Osteoblast (primary cell): ENCODE data around the gene MRPS26. TPM values are rescaled to one million over a fixed set of nuclear protein-coding genes. Genes with fewer than 3 reads are reported as not detected.
"Not testable (repeated sequence)": the region's sequence is repeated elsewhere in the genome, so short reads cannot be mapped to it uniquely, and the experiment has no call there.

ENCODE experiments used
- DNase-seq: peaks from one replicate; pipeline ENCODE4 v3.0.0; 2011; ENCODE audit warnings: low spot score, mixed read lengths; ENCODE audit not compliant: insufficient read length; ENCODE audit errors: missing footprints
- H2AFZ ChIP-seq: 2 replicates; pipeline ENCODE4 v1.6.0; 2011; ENCODE audit warnings: mild to moderate bottlenecking, low read length
- H3K27ac ChIP-seq: 2 replicates; pipeline ENCODE4 v1.5.1; 2011; ENCODE audit warnings: mild to moderate bottlenecking, low read depth, low read length, moderate library complexity
- H3K27me3 ChIP-seq: 2 replicates; pipeline ENCODE4 v1.6.0; 2012; ENCODE audit warnings: mild to moderate bottlenecking, control low read depth, inconsistent platforms, low read length, moderate library complexity; ENCODE audit not compliant: insufficient read depth
- H3K36me3 ChIP-seq: 2 replicates; pipeline ENCODE4 v1.5.1; 2011; ENCODE audit warnings: mild to moderate bottlenecking, low read length, control low read depth, moderate library complexity; ENCODE audit not compliant: insufficient read depth
- H3K4me1 ChIP-seq: 2 replicates; pipeline ENCODE4 v1.5.1; 2011; ENCODE audit warnings: mild to moderate bottlenecking, low read length, control low read depth, moderate library complexity; ENCODE audit not compliant: insufficient read depth
- H3K4me2 ChIP-seq: 2 replicates; pipeline ENCODE4 v1.6.0; 2011; ENCODE audit warnings: mild to moderate bottlenecking, low read length; ENCODE audit not compliant: insufficient read depth
- H3K4me3 ChIP-seq: fragments of 200-600 bp; sonication (generic); 3 replicates; pipeline ENCODE4 v1.5.1; 2012; ENCODE audit warnings: mild to moderate bottlenecking, low read length, inconsistent platforms; ENCODE audit not compliant: insufficient read depth
- H3K79me2 ChIP-seq: 2 replicates; pipeline ENCODE4 v1.6.0; 2012; ENCODE audit warnings: mild to moderate bottlenecking, low read length, control low read depth, inconsistent platforms; ENCODE audit not compliant: insufficient read depth
- H3K9me3 ChIP-seq: 2 replicates; pipeline ENCODE4 v1.5.1; 2011; ENCODE audit warnings: low read depth, low read length, control low read depth
- H4K20me1 ChIP-seq: 2 replicates; pipeline ENCODE4 v1.6.0; 2012; ENCODE audit warnings: mild to moderate bottlenecking, low read length, control low read depth; ENCODE audit not compliant: insufficient read depth
- CTCF ChIP-seq: IDR thresholded peaks from 2 replicates; pipeline ENCODE4 v1.5.1; 2011; ENCODE audit warnings: mild to moderate bottlenecking, low read depth, low read length, moderate library complexity; ENCODE audit errors: extremely low read depth
- total RNA-seq: library from RNA; depleted of rRNA; stranded (reverse); fragments of >200 nt; gene quantifications from 2 replicates; pipeline ENCODE4 v1.2.3, GENCODE V29; 2012

The MRPS26 gene
- total RNA-seq, 1 donor, result 21.0 TPM

GRCh38 chr20:3071610-3072529 lies 26.0 kb downstream of the MRPS26 start, which contains the start of gene OXT:
Gene OXT (plus strand): TSS chr20:3071620. CDS start chr20:3071656, 36 bp downstream.
- Histone ChIP-seq H3K4me3 (peak within 1 kb of the TSS; percentile 54), H2AFZ (no peak within 1 kb of the TSS), H3K9me3 (no peaks in the 10 kb centered on the region), H3K4me2 (peak within 1 kb of the TSS; percentile 58), H3K27me3 (peaks cover 20% of the 10 kb centered on the region), H4K20me1 (no peaks in the 10 kb centered on the region), H3K36me3 (no peaks in the 10 kb centered on the region), H3K79me2 (no peaks in the 10 kb centered on the region), H3K4me1 (peaks cover 5% of the 10 kb centered on the region), H3K27ac (no peak within 1 kb of the TSS)
- no peak for DNase-seq
- TF ChIP-seq CTCF, result no peak

- Histone ChIP-seq H4K20me1 (no peaks in the 10 kb centered on the region), H3K79me2 (no peaks in the 10 kb centered on the region), H3K9me3 (no peaks in the 10 kb centered on the region), H3K36me3 (no peaks in the 10 kb centered on the region), H3K27me3 (peaks cover 20% of the 10 kb centered on the region), H2AFZ (no peak overlapping the region), H3K4me1 (no peaks in the 10 kb centered on the region), H3K4me2 (no peak overlapping the region), H3K27ac (no peak overlapping the region), H3K4me3 (no peak overlapping the region)
- no peak for DNase-seq
- no peak for TF ChIP-seq CTCF
Measured at GRCh38 chr20:3072530-3073250, 26.8 kb downstream of the MRPS26 start.

GRCh38 chr20:3073251-3073643 lies 27.4 kb downstream of the MRPS26 start:
- not testable (repeated sequence) for DNase-seq, H3K4me3 ChIP-seq, H3K9me3 ChIP-seq, H3K4me1 ChIP-seq, H3K4me2 ChIP-seq, H4K20me1 ChIP-seq, H3K79me2 ChIP-seq, H2AFZ ChIP-seq, H3K27ac ChIP-seq, H3K36me3 ChIP-seq
- H3K27me3 ChIP-seq, result peaks cover 20% of the 10 kb centered on the region

- Histone ChIP-seq H3K27ac (no peak overlapping the region), H3K9me3 (no peaks in the 10 kb centered on the region), H4K20me1 (no peaks in the 10 kb centered on the region), H3K4me3 (no peak overlapping the region), H3K36me3 (no peaks in the 10 kb centered on the region), H3K4me1 (no peaks in the 10 kb centered on the region), H3K4me2 (no peak overlapping the region), H3K79me2 (no peaks in the 10 kb centered on the region), H3K27me3 (peaks cover 24% of the 10 kb centered on the region), H2AFZ (no peak overlapping the region)
- no peak for TF ChIP-seq CTCF
- no peak for DNase-seq
Measured at GRCh38 chr20:3074812-3075211, 29.0 kb downstream of the MRPS26 start.

- not testable (repeated sequence) for H2AFZ ChIP-seq, H3K4me3 ChIP-seq, H4K20me1 ChIP-seq, H3K36me3 ChIP-seq, H3K9me3 ChIP-seq, H3K4me1 ChIP-seq, DNase-seq, H3K4me2 ChIP-seq, H3K27ac ChIP-seq, H3K79me2 ChIP-seq
- peaks cover 26% of the 10 kb centered on the region for H3K27me3 ChIP-seq
Measured at GRCh38 chr20:3075315-3075714, 29.5 kb downstream of the MRPS26 start.
